GM20000 (cell line): ENCODE measurements around the gene EFCC1.

Source experiments
- DNase-seq: peaks from one replicate; pipeline ENCODE4 v3.0.0; 2012; ENCODE audit warnings: low spot score
- TF ChIP-seq, protein P1 (sequence below): IDR thresholded peaks from 2 replicates; pipeline ENCODE4 v1.5.1; 2012; ENCODE audit warnings: mild to moderate bottlenecking, control low read depth; ENCODE audit errors: extremely low read depth, missing control alignments

Gene EFCC1

GRCh38 chr3:129050556-129051295, 49.6 kb downstream of the EFCC1 start:
- TF ChIP-seq, protein P1, sequence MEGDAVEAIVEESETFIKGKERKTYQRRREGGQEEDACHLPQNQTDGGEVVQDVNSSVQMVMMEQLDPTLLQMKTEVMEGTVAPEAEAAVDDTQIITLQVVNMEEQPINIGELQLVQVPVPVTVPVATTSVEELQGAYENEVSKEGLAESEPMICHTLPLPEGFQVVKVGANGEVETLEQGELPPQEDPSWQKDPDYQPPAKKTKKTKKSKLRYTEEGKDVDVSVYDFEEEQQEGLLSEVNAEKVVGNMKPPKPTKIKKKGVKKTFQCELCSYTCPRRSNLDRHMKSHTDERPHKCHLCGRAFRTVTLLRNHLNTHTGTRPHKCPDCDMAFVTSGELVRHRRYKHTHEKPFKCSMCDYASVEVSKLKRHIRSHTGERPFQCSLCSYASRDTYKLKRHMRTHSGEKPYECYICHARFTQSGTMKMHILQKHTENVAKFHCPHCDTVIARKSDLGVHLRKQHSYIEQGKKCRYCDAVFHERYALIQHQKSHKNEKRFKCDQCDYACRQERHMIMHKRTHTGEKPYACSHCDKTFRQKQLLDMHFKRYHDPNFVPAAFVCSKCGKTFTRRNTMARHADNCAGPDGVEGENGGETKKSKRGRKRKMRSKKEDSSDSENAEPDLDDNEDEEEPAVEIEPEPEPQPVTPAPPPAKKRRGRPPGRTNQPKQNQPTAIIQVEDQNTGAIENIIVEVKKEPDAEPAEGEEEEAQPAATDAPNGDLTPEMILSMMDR = no peak
- no peak for DNase-seq

- TF ChIP-seq, protein P1 = no peak
- no peak for DNase-seq
Observed at GRCh38 chr3:129051871-129052340, 50.8 kb downstream of the EFCC1 start.

DNA sequence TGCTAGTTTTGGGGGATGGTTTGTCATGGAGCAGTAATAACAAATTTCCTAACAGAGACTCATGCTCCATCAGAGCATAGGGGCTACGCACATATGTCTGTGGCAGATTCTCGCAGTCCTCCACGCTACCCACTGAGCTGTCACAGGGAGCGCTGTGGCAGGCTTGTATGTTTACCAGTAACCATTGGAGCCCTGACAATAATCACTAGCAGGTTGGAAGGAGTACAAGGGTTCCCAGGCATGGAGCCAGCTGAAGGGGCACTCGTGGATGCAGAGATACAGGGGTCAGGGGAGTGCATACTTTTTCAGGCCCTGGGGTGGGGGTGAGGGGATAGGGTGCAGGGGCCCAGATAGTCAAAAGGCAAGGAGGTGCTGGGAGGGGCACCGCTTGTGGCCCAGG, 51.6 kb downstream of the EFCC1 start:
- TF ChIP-seq, protein P1 = no peak
- no peak for DNase-seq

DNA sequence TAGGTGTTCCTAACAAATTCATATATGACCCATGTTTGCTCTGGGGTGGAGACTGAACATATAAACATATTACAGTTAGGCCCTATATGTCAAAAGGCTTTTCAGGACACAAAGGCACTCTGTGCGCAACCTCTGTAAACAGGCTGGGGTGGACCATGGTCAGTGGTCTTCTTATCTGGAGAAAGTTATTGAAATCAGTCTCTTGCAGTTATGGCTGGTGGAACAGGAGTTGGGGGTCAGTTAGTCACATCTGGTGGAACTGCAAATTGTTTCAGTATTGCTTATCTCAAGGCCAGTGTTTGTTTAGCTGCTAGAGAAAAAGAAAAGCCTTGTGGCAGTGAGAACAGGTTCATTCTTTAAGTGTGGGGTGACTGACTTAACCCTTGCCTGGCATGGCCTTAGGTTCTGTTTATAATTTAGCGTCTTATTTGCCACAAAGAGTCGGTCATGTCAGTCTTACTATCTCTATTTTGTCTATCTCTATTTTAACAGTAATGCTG, 53.6 kb downstream of the EFCC1 start:
- TF ChIP-seq, protein P1 = no peak
- no peak for DNase-seq

DNA sequence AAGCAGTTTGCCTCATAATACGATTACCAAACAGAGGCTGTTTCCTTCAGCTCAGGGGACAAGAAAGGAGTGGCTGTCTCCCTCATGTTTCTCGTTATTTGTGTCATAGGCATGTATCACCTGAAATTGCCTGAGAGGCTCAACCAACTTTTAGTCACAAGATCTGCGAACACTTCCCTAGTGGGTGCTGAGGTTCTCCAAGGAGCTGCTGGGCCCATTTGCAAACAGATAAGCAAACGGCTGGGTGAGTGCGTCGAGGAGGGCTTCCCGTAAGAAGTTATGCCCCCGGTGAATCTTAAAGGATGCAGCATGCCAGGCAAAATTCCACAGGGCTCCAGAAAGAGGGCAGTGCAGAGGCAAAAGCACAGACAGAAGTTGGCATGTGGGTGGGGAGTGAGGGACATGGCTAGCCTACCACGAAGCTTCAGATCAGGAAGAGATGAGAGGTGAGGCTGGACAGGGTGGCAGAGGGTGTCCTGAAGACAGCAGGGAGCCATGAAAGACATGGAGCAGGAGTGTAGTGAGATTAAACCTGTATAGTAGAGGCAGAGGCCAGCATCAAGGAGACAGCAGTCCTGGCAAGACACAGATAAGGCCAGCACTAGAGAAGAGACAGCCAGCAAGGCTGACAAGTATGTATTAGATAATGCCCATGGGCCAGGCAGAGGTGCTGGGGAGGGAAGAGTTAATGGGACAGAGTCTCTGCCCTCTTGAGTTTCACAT, 55.5 kb downstream of the EFCC1 start:
- no peak for DNase-seq
- TF ChIP-seq, protein P1 = no peak

DNA sequence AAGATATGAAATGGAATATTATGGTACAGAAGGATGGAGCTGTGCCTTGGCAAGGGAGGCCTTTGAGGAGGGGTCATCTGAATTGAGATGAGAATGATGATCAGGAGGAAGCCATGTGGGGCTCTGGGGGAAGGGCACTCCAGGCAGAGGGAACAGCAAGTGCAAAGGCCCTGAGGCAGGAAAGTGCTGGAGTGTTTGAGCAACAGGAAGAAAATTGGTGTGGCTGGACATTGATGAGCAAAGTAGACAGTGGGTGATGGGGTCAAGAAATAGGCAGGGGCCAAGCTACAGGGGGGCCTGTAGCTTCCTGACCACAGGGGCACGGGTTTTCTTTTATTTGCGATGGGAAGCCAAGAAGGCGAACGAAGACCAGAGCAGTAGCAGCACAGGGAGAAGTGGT, 56.1 kb downstream of the EFCC1 start:
- DNase-seq = no peak
- TF ChIP-seq, protein P1 = no peak
